Stimulated activated CD4-positive, alpha-beta T cell treated with anti-CD3 and anti-CD28 coated beads, Interleukin-2, amount 100 ng/mL, for 24 hours (primary cell): Measurements from ENCODE around the gene SPATA20.

ENCODE experiments used
- DNase-seq, 2 donors: peaks; one replicate each; pipeline ENCODE4 v3.0.0-alpha.2; 2020

The SPATA20 gene

GRCh38 chr17:50520483-50520882 lies 26.5 kb upstream of the SPATA20 start:
- no peak for DNase-seq

DNA sequence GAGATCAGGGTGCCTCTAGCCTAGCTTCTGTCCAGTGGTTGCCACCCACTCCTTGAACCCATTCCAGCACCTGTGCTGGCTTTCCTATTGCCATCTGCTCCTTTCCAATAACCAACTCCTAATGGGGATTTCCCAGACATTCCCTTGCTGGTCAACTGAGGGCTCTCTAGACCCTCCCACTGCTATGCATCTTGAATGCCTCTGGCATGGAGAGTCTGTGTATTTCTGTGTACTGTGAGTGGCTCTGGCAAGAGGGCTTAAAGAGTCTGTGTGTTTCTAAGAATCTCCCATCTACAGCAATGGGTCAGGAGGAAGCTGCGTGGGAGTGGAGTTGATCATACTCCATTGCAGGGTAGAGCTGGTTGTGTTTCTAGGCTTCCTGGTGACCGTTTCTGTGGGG lies 25.5 kb upstream of the SPATA20 start:
- DNase-seq = no peak

- DNase-seq = no peak
Observed at GRCh38 chr17:50522766-50523165, 24.2 kb upstream of the SPATA20 start.

DNA sequence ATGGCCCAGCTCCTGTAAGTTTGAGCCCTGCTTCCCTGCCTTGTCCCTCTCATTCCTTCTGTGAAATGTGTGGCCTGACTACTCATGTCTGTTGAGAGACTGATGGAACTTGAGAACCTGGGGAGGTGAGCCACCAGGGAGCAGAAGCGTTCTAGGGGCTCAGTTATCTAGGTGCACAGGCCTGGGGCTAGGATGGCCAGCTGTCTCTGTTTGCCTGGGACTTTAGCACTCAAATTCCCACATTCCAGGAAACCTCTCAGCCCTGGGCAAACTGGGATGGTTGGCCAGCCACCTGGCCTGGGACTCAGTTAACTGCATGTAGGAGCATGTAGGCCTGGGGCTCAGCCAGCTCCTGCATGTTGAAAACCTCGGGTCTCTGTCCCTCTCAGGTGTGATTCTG lies 23.8 kb upstream of the SPATA20 start:
- DNase-seq = no peak

GRCh38 chr17:50524838-50525237 lies 22.1 kb upstream of the SPATA20 start:
- DNase-seq = no peak

DNA sequence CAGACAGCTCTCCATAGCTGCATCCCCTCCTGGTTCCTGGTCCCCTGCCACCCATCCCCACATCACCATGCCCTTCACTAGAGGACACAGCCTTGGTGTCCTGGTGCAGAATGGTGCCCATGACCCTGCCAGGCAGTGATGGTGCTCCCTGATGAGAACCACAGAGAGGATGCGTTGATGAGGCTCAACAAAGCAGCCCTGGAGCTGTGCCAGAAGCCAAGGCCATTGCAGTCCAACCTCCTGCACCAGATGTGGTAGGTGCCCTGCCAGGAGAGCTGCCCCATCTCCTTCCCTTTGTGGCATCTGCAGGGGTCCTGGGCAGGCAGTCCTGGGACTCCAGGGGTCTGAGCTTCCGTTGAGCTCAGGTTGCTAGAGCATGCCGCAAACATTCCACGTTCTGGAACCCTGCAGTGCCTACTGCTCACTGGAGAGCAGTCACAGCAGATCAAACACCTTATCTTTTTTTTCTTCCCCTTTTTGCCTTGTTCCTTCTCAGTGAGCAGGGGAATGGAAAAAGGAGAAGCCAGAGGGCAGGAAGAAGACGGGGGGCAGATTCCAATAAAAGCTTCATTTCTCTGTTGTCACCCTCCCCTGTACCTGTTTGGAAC lies 19.7 kb upstream of the SPATA20 start:
- DNase-seq = no peak

GRCh38 chr17:50527949-50528474 lies 19.0 kb upstream of the SPATA20 start:
- no peak for DNase-seq

GRCh38 chr17:50529849-50530248 lies 17.1 kb upstream of the SPATA20 start:
- no peak for DNase-seq

DNA sequence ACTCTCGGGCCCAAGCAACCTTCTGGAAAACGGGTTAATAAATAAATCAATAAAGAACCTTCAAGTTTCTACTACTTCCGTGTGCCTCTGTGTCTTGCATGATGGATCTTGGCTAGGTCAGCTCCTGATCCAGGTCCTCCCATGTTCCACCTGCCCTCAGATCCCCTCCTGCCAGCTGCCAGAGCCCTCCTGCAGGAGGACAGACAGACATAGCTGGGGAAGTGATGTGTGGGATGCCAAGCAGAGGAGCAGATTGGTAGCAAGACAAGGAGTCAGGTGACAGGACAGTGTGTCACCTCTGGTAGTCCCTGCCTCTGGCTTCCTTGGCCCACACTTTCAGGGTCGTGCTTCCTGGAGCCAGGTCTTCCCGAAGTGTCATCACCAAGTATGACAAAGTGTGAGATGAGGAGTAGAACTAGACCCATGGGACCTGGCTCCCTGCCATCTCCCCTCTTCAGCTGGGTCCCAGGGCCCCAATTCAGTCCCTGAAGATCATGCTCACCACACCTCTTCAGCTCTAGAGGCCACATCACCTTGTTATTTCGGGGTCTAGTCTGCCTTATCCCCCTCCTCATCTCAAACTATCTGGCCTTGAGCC lies 15.4 kb upstream of the SPATA20 start:
- no peak for DNase-seq

DNA sequence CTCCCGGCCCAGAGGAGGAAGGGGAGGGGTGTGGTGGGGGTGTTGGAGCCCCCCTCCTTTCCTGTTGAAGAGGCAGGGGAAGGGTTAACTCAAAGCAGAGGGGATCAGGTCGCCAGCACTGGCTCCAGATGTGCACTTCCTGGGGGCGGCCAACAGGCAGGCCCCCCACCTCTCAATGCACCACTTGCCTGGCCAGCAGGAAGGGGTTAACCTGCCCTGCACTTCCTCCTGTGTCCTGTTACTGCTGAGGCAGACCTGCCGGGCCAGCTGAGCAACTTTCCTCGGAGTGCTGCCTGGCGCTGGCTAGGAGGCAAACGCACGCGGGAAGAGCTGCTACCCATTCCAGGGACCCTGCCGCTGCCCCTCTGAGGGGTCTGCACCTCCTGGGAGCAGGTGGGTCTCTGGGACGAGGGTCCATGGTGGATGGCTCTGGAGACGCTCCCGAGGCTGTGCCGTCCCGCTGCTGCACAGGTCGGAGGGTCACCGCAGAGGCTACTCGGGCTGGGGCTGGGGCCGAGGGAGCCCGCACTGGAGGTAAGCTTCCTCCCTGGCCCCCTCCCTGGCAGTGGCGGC lies 14.4 kb upstream of the SPATA20 start, which contains the start of gene EPN3:
TSS of gene EPN3 (plus strand) at position 284 of the 573 bp plus-strand sequence. CDS start 3,822 bp downstream, outside the sequence.
- DNase-seq = no peak

DNA sequence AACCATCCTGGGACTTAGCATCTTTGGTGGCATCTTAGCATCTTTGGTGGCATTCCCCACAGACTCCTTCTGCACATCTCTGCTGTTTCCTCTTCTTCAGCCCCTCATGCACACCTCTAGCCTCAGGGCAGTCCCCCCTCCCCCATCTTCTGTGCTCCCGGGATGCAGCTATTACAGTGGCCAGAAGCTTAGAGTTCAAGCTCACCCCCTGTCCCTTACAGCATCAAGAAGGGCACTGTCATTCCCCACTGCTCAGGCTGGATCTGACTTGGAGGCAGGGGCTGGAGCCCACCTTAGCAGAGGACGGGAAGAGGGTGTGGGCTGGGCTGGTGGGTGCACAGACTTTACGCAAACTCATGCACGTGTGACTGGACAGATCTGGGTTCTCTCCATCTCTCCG lies 13.8 kb upstream of the SPATA20 start:
- no peak for DNase-seq

GRCh38 chr17:50533720-50534148 lies 13.2 kb upstream of the SPATA20 start:
- no peak for DNase-seq

- peak in 1 of 2 donors; percentile 48 for DNase-seq
Observed at GRCh38 chr17:50534222-50534978, 12.6 kb upstream of the SPATA20 start.

GRCh38 chr17:50534979-50535326 lies 12.0 kb upstream of the SPATA20 start:
- no peak for DNase-seq

- DNase-seq = no peak
Observed at GRCh38 chr17:50535407-50535806, 11.6 kb upstream of the SPATA20 start.

DNA sequence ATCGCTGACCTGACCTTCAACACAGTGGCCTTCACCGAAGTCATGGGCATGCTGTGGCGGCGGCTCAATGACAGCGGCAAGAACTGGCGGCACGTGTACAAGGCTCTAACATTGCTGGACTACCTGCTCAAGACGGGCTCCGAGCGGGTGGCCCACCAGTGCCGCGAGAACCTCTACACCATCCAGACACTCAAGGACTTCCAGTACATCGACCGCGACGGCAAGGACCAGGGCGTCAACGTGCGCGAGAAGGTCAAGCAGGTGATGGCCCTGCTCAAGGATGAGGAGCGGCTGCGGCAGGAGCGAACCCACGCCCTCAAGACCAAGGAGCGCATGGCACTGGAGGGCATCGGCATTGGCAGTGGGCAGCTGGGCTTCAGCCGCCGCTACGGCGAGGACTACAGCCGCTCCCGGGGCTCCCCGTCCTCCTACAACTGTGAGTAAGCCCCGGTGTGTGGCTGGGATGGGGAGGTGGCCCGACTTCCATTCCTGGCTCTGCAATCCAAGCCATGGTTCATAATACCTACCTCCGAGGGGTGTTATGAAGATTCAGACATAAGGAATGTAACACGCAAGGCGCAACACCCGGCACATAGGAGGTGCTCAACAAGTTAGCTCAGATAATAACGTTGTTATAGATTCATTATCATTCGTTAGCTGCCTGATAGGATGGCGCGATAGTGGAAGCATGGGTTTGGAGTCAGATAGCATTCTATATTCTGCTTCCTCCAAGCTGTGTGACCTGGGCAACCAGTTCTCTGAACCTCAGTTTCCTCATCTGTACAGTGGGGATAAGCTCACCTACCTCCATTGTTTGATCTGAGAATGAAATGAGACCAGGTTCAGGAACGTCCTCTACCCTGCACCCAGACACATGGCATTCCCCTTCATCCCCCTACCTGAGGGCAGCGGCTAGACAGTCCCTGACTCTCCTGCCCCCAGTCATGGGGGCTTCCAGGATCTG lies 10.0 kb upstream of the SPATA20 start:
- no peak for DNase-seq

GRCh38 chr17:50537721-50538548 lies 9.0 kb upstream of the SPATA20 start:
- DNase-seq = no peak

DNA sequence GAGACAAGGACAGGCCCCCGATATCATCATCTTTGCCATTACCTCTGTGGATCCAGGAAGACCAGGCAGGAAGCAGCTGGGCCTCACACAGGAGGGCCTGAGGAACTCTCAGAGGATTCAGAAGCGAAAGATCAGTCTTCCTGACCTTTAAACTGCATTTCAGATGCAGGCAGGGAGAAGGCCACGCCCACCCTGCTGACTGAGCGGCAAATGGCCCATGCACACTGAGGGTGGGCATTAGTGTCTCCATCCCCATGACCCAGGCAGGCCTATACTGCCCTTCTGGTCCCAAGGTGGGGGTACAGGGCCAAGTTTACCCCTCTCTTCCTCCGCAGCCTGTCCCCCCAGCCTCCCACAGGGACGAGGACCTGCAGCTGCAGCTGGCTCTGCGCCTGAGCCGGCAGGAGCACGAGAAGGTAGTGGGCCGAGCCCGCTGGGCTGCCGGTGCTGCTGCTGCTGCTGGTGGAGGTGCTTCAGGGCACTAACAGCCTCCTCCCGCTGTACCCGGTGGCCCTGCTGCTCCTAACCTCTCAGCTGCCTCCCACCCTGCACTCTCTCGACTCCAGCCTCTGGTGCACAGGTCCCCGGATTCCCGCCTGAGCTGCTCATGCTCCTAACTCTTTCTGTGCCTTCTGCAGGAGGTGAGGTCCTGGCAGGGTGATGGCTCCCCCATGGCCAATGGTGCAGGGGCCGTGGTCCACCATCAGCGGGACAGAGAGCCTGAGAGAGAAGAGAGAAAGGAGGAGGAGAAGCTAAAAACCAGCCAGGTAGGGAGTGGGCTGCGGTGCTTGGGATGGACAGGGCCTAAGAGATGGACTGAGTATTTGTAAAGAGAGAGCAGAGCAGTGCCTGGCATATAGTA lies 8.2 kb upstream of the SPATA20 start:
- no peak for DNase-seq

DNA sequence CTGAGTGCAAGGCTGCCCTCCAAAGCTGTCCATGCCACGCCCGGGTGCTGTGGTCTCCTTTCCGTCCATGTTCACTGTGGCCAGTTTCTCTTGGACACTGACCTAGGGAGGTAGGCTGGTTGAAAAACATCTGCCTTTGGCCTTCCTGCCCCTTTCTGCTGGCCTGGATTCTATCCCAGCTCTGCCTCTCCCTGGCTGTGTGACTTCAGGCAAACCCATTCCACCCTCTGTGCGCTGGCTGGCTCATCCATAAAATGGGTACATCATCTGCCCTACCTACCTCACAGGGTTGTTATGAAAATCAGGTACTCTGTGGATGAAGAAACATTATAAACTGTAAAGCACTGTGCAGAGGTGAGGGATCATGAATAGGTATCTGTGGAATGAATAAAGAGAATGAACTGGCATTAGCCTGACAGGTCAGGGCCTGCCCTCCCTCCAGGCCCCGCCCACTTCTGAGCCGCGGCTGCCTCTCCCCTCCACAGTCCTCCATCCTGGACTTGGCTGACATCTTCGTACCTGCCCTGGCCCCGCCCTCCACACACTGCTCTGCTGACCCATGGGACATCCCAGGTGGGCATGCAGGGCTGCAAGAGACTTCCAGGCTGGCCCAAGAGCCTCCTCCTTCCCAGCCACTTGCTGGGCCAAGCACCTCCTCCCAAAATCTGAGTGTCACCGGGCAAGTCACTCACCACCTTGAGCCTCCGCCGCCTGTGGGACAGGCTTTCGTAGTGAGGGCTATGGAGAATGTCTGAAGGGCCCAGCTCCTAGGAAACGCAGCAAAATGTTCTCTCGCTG lies 7.0 kb upstream of the SPATA20 start:
- no peak for DNase-seq
